ENCODE measurements around the gene SUGP2. TPM values are rescaled to one million over a fixed set of nuclear protein-coding genes. Genes with fewer than 3 reads are reported as not detected.

The SUGP2 gene
- polyA plus RNA-seq, 3 donors = 7.6 to 143 (median 8.2) TPM

DNA sequence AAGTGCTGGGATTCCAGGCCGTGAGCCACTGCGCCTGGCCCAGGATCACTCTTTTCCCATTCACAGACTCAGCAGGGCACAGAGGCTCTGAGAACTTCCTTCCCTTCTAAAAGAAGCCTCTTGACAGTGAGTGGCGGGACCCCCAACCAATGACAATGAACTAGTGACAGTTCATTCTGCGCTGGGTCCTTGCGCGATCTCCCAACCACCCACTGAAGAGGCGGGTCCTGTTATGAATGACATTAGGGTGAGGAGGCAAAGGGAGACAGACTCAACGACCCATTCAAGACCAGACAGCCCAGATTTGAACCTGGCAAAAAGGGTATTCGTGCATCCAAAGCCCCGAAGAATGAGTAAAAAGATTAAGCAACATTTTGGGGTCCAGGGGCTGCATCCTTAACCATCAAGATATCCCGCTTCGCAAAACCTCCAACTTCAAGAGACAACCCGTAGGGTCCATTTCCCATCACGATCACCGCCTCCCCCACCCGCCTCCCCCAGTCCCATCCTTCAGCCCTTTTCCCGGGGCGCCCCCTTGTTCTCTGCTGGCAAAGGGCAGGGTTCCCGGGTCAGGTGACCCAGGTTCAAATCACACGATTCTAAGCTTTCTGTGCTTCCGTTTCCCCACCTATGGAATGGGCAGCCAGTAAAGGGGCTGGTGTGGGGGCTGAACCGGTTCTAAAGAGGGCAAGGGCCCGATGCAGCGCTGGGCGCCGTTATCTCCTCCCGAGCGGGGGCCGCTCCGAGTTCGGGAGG, 719 bp downstream of the SUGP2 start:
- Mint-ChIP-seq H3K4me1 (peaks cover 30% of the 10 kb centered on the region), H3K27me3 (ENCODE audit: low read depth in 3 of 3) (no peaks in the 10 kb centered on the region), H3K4me3 (peak overlapping the region; percentile 80 to 93), H3K9me3 (no peaks in the 10 kb centered on the region), H3K36me3 (peaks cover 25 to 52% of the 10 kb centered on the region in 2 donors), H3K27ac (peak overlapping the region; percentile 63 to 94 (median 89))
- Histone ChIP-seq H3K27ac (ENCODE audit: low read depth in 1 of 2, low read length in 2 of 2) (peak overlapping the region; percentile 58 to 85), H3K27me3 (ENCODE audit: control insufficient read depth in 2 of 2, insufficient read depth in 2 of 2, low read length in 2 of 2) (no peaks in the 10 kb centered on the region), H3K79me2 (ENCODE audit: insufficient read depth, low read length) (peaks cover 96% of the 10 kb centered on the region), H3K9me3 (replicated peaks in 1 of 2; ENCODE audit: control insufficient read depth in 1 of 2, insufficient read depth in 1 of 2, low read length in 2 of 2) (no peaks in the 10 kb centered on the region), H3K9ac (ENCODE audit: insufficient read depth, low read length, poor library complexity, severe bottlenecking) (peak overlapping the region; percentile 87), H3K4me3 (replicated peaks in 1 of 3; ENCODE audit: low read depth in 2 of 3, low read length in 3 of 3) (peak overlapping the region; percentile 74 to 93 (median 88)), H3K36me3 (replicated peaks in 1 of 2; ENCODE audit: control insufficient read depth in 1 of 2, insufficient read depth in 2 of 2, low read length in 2 of 2) (peaks cover 17 to 44% of the 10 kb centered on the region in 2 donors), H2AFZ (ENCODE audit: insufficient read depth, low read depth, low read length, poor library complexity, severe bottlenecking) (peak overlapping the region; percentile 80), H3K4me2 (replicated peaks; ENCODE audit: extremely low read depth, low read length, poor library complexity, severe bottlenecking) (peak overlapping the region; percentile 97), H3K4me1 (ENCODE audit: control insufficient read depth in 1 of 2, insufficient read depth in 2 of 2, low read length in 2 of 2) (peaks cover 24 to 35% of the 10 kb centered on the region in 2 donors), H4K20me1 (ENCODE audit: insufficient read depth, low read length) (peaks cover 57% of the 10 kb centered on the region)
- intact Hi-C loops (cut with micrococcal nuclease) = loop anchor here in 1 of 2 donors (5.0 kb wide), 1 partner anchor 100 kb away; no protein-coding TSS in a partner anchor
- WGBS (ENCODE audit: insufficient coverage) = under 1% methylated on average over 19 of the region's 31 CpGs
- TF ChIP-seq, protein P1, sequence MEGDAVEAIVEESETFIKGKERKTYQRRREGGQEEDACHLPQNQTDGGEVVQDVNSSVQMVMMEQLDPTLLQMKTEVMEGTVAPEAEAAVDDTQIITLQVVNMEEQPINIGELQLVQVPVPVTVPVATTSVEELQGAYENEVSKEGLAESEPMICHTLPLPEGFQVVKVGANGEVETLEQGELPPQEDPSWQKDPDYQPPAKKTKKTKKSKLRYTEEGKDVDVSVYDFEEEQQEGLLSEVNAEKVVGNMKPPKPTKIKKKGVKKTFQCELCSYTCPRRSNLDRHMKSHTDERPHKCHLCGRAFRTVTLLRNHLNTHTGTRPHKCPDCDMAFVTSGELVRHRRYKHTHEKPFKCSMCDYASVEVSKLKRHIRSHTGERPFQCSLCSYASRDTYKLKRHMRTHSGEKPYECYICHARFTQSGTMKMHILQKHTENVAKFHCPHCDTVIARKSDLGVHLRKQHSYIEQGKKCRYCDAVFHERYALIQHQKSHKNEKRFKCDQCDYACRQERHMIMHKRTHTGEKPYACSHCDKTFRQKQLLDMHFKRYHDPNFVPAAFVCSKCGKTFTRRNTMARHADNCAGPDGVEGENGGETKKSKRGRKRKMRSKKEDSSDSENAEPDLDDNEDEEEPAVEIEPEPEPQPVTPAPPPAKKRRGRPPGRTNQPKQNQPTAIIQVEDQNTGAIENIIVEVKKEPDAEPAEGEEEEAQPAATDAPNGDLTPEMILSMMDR (IDR thresholded peaks at IDR 0.05) = no peak
- DNase-seq = peak; percentile 73 to 82 (median 75)

DNA sequence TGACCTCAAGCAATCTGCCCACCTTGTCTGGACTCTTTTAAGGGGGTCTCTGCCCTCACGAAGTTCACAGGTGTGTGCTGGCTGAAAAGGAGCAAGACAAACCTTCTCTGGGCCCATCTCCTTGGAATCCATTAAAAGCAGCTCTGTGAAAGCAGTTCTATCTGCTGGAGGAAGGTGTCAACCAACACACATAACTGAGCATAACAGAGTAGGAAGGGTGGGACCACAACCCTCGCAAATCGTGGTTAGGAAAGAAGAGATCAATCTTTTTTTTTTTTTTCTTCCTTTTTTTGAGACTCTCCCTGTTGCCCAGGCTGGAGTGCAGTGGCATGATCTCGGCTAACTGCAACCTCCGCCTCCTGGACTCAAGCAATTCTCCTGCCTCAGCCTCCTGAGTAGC, 1.4 kb downstream of the SUGP2 start:
- Mint-ChIP-seq H3K9me3 (no peaks in the 10 kb centered on the region), H3K27ac (peak overlapping the region in 5 of 7 donors; percentile 81 to 94 (median 90)), H3K4me3 (peak overlapping the region; percentile 80 to 93), H3K36me3 (peaks cover 28 to 52% of the 10 kb centered on the region in 2 donors), H3K4me1 (peaks cover 30% of the 10 kb centered on the region), H3K27me3 (ENCODE audit: low read depth in 3 of 3) (no peaks in the 10 kb centered on the region)
- DNase-seq = no peak
- intact Hi-C loops (cut with micrococcal nuclease) = loop anchor here in 1 of 2 donors (5.0 kb wide), 1 partner anchor 100 kb away; no protein-coding TSS in a partner anchor
- no peak overlapping the region for H2AFZ ChIP-seq (ENCODE audit: insufficient read depth, low read depth, low read length, poor library complexity, severe bottlenecking)
- TF ChIP-seq, protein P1 (IDR thresholded peaks at IDR 0.05) = no peak
- H3K79me2 ChIP-seq (ENCODE audit: insufficient read depth, low read length) = peaks cover 95% of the 10 kb centered on the region
- H3K9ac ChIP-seq (ENCODE audit: insufficient read depth, low read length, poor library complexity, severe bottlenecking) = no peak overlapping the region
- 100% methylated on average over 1 of the region's 5 CpGs for WGBS (ENCODE audit: insufficient coverage)
- no peaks in the 10 kb centered on the region for H3K9me3 ChIP-seq (replicated peaks in 1 of 2; ENCODE audit: control insufficient read depth in 1 of 2, insufficient read depth in 1 of 2, low read length in 2 of 2)
- H4K20me1 ChIP-seq (ENCODE audit: insufficient read depth, low read length) = peaks cover 62% of the 10 kb centered on the region
- no peak overlapping the region for H3K27ac ChIP-seq (ENCODE audit: low read depth in 1 of 2, low read length in 2 of 2)
- H3K4me3 ChIP-seq (replicated peaks in 1 of 3; ENCODE audit: low read depth in 2 of 3, low read length in 3 of 3) = peak overlapping the region in 1 of 3 experiments; percentile 93
- peaks cover 24 to 35% of the 10 kb centered on the region in 2 donors for H3K4me1 ChIP-seq (ENCODE audit: control insufficient read depth in 1 of 2, insufficient read depth in 2 of 2, low read length in 2 of 2)
- H3K36me3 ChIP-seq (replicated peaks in 1 of 2; ENCODE audit: control insufficient read depth in 1 of 2, insufficient read depth in 2 of 2, low read length in 2 of 2) = peaks cover 22 to 47% of the 10 kb centered on the region in 2 donors
- H3K27me3 ChIP-seq (ENCODE audit: control insufficient read depth in 2 of 2, insufficient read depth in 2 of 2, low read length in 2 of 2) = no peaks in the 10 kb centered on the region
- H3K4me2 ChIP-seq (replicated peaks; ENCODE audit: extremely low read depth, low read length, poor library complexity, severe bottlenecking) = peak overlapping the region; percentile 97
